Measurements from ENCODE around the gene KAT2A.

GRCh38 chr17:42079541-42079940 lies 41.6 kb downstream of the KAT2A start:
- TF ChIP-seq POLR2A (IDR thresholded peaks at IDR 0.05) (no peak), CTCF (IDR thresholded peaks at IDR 0.05) (no peak)
